Astrocyte (in vitro differentiated cells and primary cell): ENCODE measurements around the gene BCHE. TPM values are rescaled to one million over a fixed set of nuclear protein-coding genes. Genes with fewer than 3 reads are reported as not detected.

Experiments
- DNase-seq: peaks from one replicate; pipeline ENCODE4 v3.0.0-alpha.2; 2010; ENCODE audit warnings: low read depth
- FAIRE-seq: peaks from 2 replicates; lab custom pipeline; 2011; peaks lifted over from hg19 to GRCh38; lab: Jason Lieb, UNC
- H2AFZ ChIP-seq: 2 replicates; pipeline ENCODE4 v1.6.0; 2012; ENCODE audit warnings: low read depth, low read length, inconsistent platforms
- H3K27ac ChIP-seq: 2 replicates; pipeline ENCODE4 v1.5.1; 2011; ENCODE audit warnings: low read depth, low read length, inconsistent platforms
- H3K27me3 ChIP-seq: 2 replicates; pipeline ENCODE4 v1.6.0; 2011; ENCODE audit warnings: low read length, inconsistent platforms; ENCODE audit not compliant: insufficient read depth
- H3K36me3 ChIP-seq: 2 replicates; pipeline ENCODE4 v1.5.1; 2011; ENCODE audit warnings: low read length, inconsistent platforms; ENCODE audit not compliant: insufficient read depth
- H3K4me1 ChIP-seq: 2 replicates; pipeline ENCODE4 v1.5.1; 2011; ENCODE audit warnings: low read length, inconsistent platforms; ENCODE audit not compliant: insufficient read depth
- H3K4me2 ChIP-seq: 2 replicates; pipeline ENCODE4 v1.6.0; 2012; ENCODE audit warnings: low read length, inconsistent platforms
- H3K4me3 ChIP-seq: 2 replicates; pipeline ENCODE4 v1.5.1; 2011; ENCODE audit warnings: low read depth, mild to moderate bottlenecking, low read length, inconsistent platforms; ENCODE audit not compliant: insufficient read depth
- H3K79me2 ChIP-seq: 2 replicates; pipeline ENCODE4 v1.6.0; 2012; ENCODE audit warnings: mild to moderate bottlenecking, low read length, inconsistent platforms; ENCODE audit not compliant: insufficient read depth
- H3K9ac ChIP-seq: 2 replicates; pipeline ENCODE4 v1.6.0; 2012; ENCODE audit warnings: mild to moderate bottlenecking, low read length, inconsistent platforms
- H3K9me3 ChIP-seq: 2 replicates; pipeline ENCODE4 v1.5.1; 2012; ENCODE audit warnings: low read depth, mild to moderate bottlenecking, low read length, inconsistent platforms; ENCODE audit not compliant: insufficient read depth
- H4K20me1 ChIP-seq: 2 replicates; pipeline ENCODE4 v1.6.0; 2012; ENCODE audit warnings: low read length, inconsistent platforms; ENCODE audit not compliant: insufficient read depth
- H3K27ac Mint-ChIP-seq: one replicate; pipeline ENCODE4 v1.8.0; 2021; ENCODE audit warnings: mild to moderate bottlenecking, mixed read lengths; ENCODE audit not compliant: unreplicated experiment
- H3K27me3 Mint-ChIP-seq: one replicate; pipeline ENCODE4 v1.8.0; 2021; ENCODE audit warnings: low read depth, mixed read lengths; ENCODE audit not compliant: unreplicated experiment
- H3K36me3 Mint-ChIP-seq: one replicate; pipeline ENCODE4 v1.8.0; 2021; ENCODE audit warnings: low read depth, mixed read lengths; ENCODE audit not compliant: unreplicated experiment
- H3K4me1 Mint-ChIP-seq: one replicate; pipeline ENCODE4 v1.8.0; 2021; ENCODE audit warnings: low read depth, mixed read lengths; ENCODE audit not compliant: unreplicated experiment
- H3K4me3 Mint-ChIP-seq: one replicate; pipeline ENCODE4 v1.8.0; 2021; ENCODE audit warnings: mild to moderate bottlenecking, moderate library complexity, mixed read lengths; ENCODE audit not compliant: unreplicated experiment
- H3K9me3 Mint-ChIP-seq: one replicate; pipeline ENCODE4 v1.8.0; 2021; ENCODE audit warnings: mild to moderate bottlenecking, mixed read lengths; ENCODE audit not compliant: unreplicated experiment
- EZH2 ChIP-seq: IDR thresholded peaks from 2 replicates; pipeline ENCODE4 v1.6.1; 2012; ENCODE audit warnings: mild to moderate bottlenecking, low read length, inconsistent platforms; ENCODE audit not compliant: insufficient read depth
- total RNA-seq: library from RNA; stranded (reverse); gene quantifications from 2 replicates; pipeline ENCODE4 v1.2.1, GENCODE V29; 2021
- TF ChIP-seq, protein P1 (sequence below): IDR thresholded peaks from 2 replicates; pipeline ENCODE4 v1.5.1; 2011; ENCODE audit warnings: low read depth, mild to moderate bottlenecking, inconsistent platforms, low read length, moderate library complexity; ENCODE audit not compliant: insufficient read depth

BCHE gene
- total RNA-seq, 1 donor from 2014 or later, result 10.6 TPM

DNA sequence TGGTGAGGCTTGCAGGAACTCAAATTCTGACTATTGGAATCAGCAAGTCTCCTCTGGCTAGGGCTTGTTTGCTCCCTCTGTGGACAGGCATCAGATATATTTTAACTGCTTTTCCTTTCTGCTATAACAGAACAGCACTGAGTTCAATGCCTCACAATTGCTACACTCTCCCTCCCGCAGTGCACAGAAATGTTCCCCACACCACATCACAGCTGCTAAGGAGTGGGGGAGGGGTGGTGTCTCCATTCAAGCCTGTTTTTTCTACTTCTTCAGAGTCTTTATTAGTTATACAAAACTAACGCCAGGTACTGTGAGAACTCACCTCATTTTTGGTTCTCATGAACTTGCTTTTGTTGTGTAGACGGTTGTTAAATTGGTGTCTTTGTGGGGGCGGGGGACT lies 68.5 kb downstream of the BCHE start:
- no peak for FAIRE-seq
- H3K27me3 ChIP-seq, result no peaks in the 10 kb centered on the region
- H3K9me3 ChIP-seq, result no peaks in the 10 kb centered on the region
- no peaks in the 10 kb centered on the region for H4K20me1 ChIP-seq
- DNase-seq, result no peak
- no peaks in the 10 kb centered on the region for H3K27me3 Mint-ChIP-seq
- H3K9me3 Mint-ChIP-seq, result no peaks in the 10 kb centered on the region
- H3K79me2 ChIP-seq, result no peaks in the 10 kb centered on the region
- H3K27ac Mint-ChIP-seq, result no peak overlapping the region
- no peak for TF ChIP-seq EZH2
- TF ChIP-seq, protein P1, sequence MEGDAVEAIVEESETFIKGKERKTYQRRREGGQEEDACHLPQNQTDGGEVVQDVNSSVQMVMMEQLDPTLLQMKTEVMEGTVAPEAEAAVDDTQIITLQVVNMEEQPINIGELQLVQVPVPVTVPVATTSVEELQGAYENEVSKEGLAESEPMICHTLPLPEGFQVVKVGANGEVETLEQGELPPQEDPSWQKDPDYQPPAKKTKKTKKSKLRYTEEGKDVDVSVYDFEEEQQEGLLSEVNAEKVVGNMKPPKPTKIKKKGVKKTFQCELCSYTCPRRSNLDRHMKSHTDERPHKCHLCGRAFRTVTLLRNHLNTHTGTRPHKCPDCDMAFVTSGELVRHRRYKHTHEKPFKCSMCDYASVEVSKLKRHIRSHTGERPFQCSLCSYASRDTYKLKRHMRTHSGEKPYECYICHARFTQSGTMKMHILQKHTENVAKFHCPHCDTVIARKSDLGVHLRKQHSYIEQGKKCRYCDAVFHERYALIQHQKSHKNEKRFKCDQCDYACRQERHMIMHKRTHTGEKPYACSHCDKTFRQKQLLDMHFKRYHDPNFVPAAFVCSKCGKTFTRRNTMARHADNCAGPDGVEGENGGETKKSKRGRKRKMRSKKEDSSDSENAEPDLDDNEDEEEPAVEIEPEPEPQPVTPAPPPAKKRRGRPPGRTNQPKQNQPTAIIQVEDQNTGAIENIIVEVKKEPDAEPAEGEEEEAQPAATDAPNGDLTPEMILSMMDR, result no peak
- H3K36me3 Mint-ChIP-seq, result no peaks in the 10 kb centered on the region
- no peak overlapping the region for H3K27ac ChIP-seq
- H3K4me3 Mint-ChIP-seq, result no peak overlapping the region
- no peaks in the 10 kb centered on the region for H3K36me3 ChIP-seq
- no peak overlapping the region for H2AFZ ChIP-seq
- H3K4me2 ChIP-seq, result no peak overlapping the region
- H3K4me1 Mint-ChIP-seq, result peaks cover 11% of the 10 kb centered on the region
- no peaks in the 10 kb centered on the region for H3K4me1 ChIP-seq
- no peak overlapping the region for H3K4me3 ChIP-seq
- H3K9ac ChIP-seq, result no peak overlapping the region

DNA sequence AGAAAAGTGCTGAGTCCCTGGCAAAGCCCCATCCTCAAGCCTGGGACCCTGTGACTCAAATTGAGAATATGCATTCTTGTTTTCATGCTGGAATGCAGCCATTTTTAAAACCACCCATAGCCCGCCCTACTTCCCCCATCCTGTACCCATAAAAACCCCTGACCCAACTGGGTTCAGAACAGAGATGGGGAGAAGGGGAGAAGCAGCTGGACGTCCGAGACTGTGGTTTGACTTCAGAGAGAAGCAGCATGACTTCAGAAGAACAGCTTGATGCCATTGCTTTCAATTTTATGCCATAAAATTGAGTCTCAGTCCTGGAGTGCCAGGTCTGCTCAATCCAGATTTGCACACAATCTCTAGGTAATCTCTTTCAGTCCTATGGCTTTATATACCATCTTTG lies 78.2 kb downstream of the BCHE start:
- no peaks in the 10 kb centered on the region for H3K4me1 Mint-ChIP-seq
- no peak for TF ChIP-seq EZH2
- TF ChIP-seq, protein P1, result no peak
- no peak overlapping the region for H3K9ac ChIP-seq
- H3K27ac Mint-ChIP-seq, result no peak overlapping the region
- DNase-seq, result no peak
- peaks cover 6% of the 10 kb centered on the region for H3K4me1 ChIP-seq
- no peaks in the 10 kb centered on the region for H3K27me3 Mint-ChIP-seq
- no peaks in the 10 kb centered on the region for H3K36me3 ChIP-seq
- H3K9me3 Mint-ChIP-seq, result no peaks in the 10 kb centered on the region
- H3K9me3 ChIP-seq, result no peaks in the 10 kb centered on the region
- H3K4me3 ChIP-seq, result no peak overlapping the region
- H4K20me1 ChIP-seq, result no peaks in the 10 kb centered on the region
- no peaks in the 10 kb centered on the region for H3K79me2 ChIP-seq
- H3K4me3 Mint-ChIP-seq, result no peak overlapping the region
- H3K36me3 Mint-ChIP-seq, result no peaks in the 10 kb centered on the region
- no peak overlapping the region for H3K4me2 ChIP-seq
- FAIRE-seq, result no peak
- no peak overlapping the region for H2AFZ ChIP-seq
- no peaks in the 10 kb centered on the region for H3K27me3 ChIP-seq
- H3K27ac ChIP-seq, result no peak overlapping the region

DNA sequence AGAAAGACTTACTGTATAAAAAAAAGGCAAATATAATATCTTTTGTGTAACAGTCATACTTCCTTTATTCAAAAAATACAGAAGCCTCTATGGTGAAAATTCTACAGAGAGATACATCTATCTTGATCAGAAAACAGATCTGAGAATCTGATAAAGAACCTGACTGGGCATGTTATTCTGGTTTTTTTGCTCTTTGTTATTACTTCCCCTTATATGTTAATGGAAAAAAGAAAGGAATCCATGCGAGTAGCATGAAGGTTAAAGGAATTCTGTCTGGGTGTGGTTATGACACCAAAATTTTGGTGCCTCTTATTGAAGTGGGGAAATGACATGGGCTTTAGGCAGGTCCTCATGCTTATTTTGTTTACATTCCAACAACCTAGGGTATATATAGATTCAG lies 81.7 kb downstream of the BCHE start:
- TF ChIP-seq, protein P1, result no peak
- no peak for TF ChIP-seq EZH2
- H3K4me1 ChIP-seq, result peaks cover 11% of the 10 kb centered on the region
- DNase-seq, result no peak
- no peak overlapping the region for H2AFZ ChIP-seq
- no peak overlapping the region for H3K4me3 Mint-ChIP-seq
- H3K36me3 ChIP-seq, result no peaks in the 10 kb centered on the region
- no peak overlapping the region for H3K27ac Mint-ChIP-seq
- no peak overlapping the region for H3K4me3 ChIP-seq
- no peaks in the 10 kb centered on the region for H3K9me3 ChIP-seq
- H3K27me3 Mint-ChIP-seq, result no peaks in the 10 kb centered on the region
- no peaks in the 10 kb centered on the region for H4K20me1 ChIP-seq
- H3K4me1 Mint-ChIP-seq, result peaks cover 5% of the 10 kb centered on the region
- no peak overlapping the region for H3K9ac ChIP-seq
- no peaks in the 10 kb centered on the region for H3K79me2 ChIP-seq
- H3K27ac ChIP-seq, result no peak overlapping the region
- no peaks in the 10 kb centered on the region for H3K27me3 ChIP-seq
- no peak overlapping the region for H3K4me2 ChIP-seq
- no peaks in the 10 kb centered on the region for H3K9me3 Mint-ChIP-seq
- no peaks in the 10 kb centered on the region for H3K36me3 Mint-ChIP-seq
- no peak for FAIRE-seq
